ENCODE data around the gene HLCS. TPM values are rescaled to one million over a fixed set of nuclear protein-coding genes. Genes with fewer than 3 reads are reported as not detected.

The HLCS gene
- total RNA-seq, 1 experiment from 2014 or later: 12.7 TPM

DNA sequence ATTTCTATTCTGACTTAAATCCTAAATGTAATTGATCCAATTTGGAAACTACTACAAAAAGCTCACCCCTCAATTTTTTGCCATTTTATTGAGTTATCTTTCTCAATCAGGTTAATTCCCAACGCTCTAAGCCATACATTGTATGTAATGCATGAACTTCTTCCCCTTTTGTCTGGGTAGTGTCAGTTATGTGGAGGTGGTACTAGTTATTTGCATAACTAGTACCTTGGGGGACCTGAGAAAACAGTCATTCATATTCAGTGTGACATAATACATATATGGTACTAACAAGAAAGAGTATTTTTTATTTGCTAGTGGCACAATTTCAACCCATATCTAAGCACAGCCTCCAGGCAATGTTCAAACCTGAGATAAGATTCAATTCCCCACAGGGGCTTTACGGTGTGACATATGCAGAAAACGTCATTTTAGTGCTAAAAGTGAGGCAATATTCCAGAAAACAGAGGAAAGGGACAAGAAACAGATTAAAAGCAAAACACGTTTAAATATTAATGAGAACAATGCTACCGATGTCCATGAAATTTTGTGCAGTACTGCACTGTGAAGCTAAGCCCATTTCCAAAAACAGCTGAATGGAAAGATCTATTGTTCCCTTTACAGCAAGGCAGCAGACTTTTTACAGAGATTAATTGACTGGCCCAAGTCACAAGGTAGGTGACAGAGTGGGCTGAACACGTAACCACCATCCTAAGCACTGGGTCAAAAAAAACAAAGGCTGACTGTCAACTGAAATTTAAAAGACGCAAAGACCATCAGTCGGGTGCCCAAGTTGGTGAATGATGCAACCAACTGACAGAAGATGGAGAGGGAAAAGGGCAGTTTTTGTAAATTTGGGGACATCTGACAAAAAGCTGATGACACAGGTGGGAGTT is 1.4 kb downstream of the HLCS start:
- Histone ChIP-seq H3K79me2 (ENCODE audit: insufficient read depth, low read length) (no peaks in the 10 kb centered on the region), H4K91ac (ENCODE audit: insufficient read length, low read depth, low read length) (no peak overlapping the region), H3K23ac (ENCODE audit: insufficient read length, low read depth, low read length) (no peak overlapping the region), H2BK20ac (ENCODE audit: low read depth, low read length, poor library complexity, severe bottlenecking) (no peak overlapping the region), H2BK15ac (ENCODE audit: low read depth, low read length) (no peak overlapping the region), H2AFZ (ENCODE audit: low read length) (no peak overlapping the region), H3K9ac (ENCODE audit: extremely low read depth, insufficient read length, low read length) (no peak overlapping the region), H4K8ac (replicated peaks; ENCODE audit: insufficient read length, low read depth, low read length) (no peak overlapping the region), H3K27me3 (ENCODE audit: insufficient read depth, low read length) (no peaks in the 10 kb centered on the region), H2AK5ac (ENCODE audit: insufficient read length, low read length) (no peak overlapping the region), H3K4me2 (ENCODE audit: insufficient read depth, insufficient read length, low read length) (no peak overlapping the region), H3K14ac (ENCODE audit: insufficient read depth, low read length) (no peak overlapping the region), H3K56ac (ENCODE audit: insufficient read length, low read depth, low read length) (no peak overlapping the region), H3K4me1 (ENCODE audit: insufficient read depth, low read length) (no peaks in the 10 kb centered on the region), H3K79me1 (ENCODE audit: insufficient read depth, low read depth, low read length, poor library complexity, severe bottlenecking) (no peaks in the 10 kb centered on the region), H3T11ph (ENCODE audit: low read length) (no peak overlapping the region), H3K18ac (ENCODE audit: insufficient read length, low read depth, low read length) (no peak overlapping the region), H2BK120ac (ENCODE audit: low read depth, low read length, poor library complexity, severe bottlenecking) (no peak overlapping the region), H3K23me2 (ENCODE audit: insufficient read length, low read depth, low read length, poor library complexity, severe bottlenecking) (peaks cover 3% of the 10 kb centered on the region), H4K20me1 (ENCODE audit: control insufficient read depth, insufficient read depth, insufficient read length) (no peaks in the 10 kb centered on the region), H3K4ac (ENCODE audit: low read depth, low read length) (no peak overlapping the region), H2BK5ac (ENCODE audit: insufficient read length, low read length) (no peak overlapping the region), H3K27ac (ENCODE audit: insufficient read length, low read depth, low read length) (no peak overlapping the region), H2BK12ac (ENCODE audit: insufficient read length, low read depth, low read length) (no peak overlapping the region), H3K9me3 (ENCODE audit: control insufficient read depth, low read depth, low read length) (no peaks in the 10 kb centered on the region), H4K5ac (ENCODE audit: insufficient read length, low read depth, low read length) (no peak overlapping the region)
- no CpG with 5 or more reads among the region's 8 CpGs for WGBS (ENCODE audit: extremely low coverage, insufficient read length, low lambda C conversion rate)
- no peaks in the 10 kb centered on the region for H3K9me3 Mint-ChIP-seq
- H3K27me3 Mint-ChIP-seq (ENCODE audit: low read depth): no peaks in the 10 kb centered on the region
- TF ChIP-seq CTCF (conservative IDR thresholded peaks at IDR 0.05): no peak
- peak overlapping the region in 1 of 3 experiments; percentile 71; a peak in 1 of 7 replicates for H3K27ac Mint-ChIP-seq
- peaks cover 0 to 11% (median 4%) of the 10 kb centered on the region in 3 experiments; a peak in 5 of 7 replicates for H3K36me3 Mint-ChIP-seq (ENCODE audit: insufficient read depth in 1 of 3, low read depth in 3 of 3)
- H3K4me1 Mint-ChIP-seq: peaks cover 15 to 17% of the 10 kb centered on the region in 2 experiments
- no peak for DNase-seq
- peak overlapping the region; percentile 63 to 78 for H3K4me3 Mint-ChIP-seq

All from H9 (cell line).